DND-41 (cell line): ENCODE data around the gene PLCXD3.

Experiments
- CTCF ChIP-seq: IDR thresholded peaks from 2 replicates; pipeline ENCODE4 v1.5.1; 2012; ENCODE audit warnings: borderline replicate concordance, low read length, moderate library complexity, mild to moderate bottlenecking; ENCODE audit not compliant: poor library complexity, severe bottlenecking; ENCODE audit errors: extremely low read depth
- EZH2 ChIP-seq: IDR thresholded peaks from 3 replicates; pipeline ENCODE4 v1.6.1; 2012; ENCODE audit warnings: borderline replicate concordance, low read depth, mild to moderate bottlenecking, moderate library complexity, low read length, inconsistent platforms; ENCODE audit not compliant: severe bottlenecking

DNA sequence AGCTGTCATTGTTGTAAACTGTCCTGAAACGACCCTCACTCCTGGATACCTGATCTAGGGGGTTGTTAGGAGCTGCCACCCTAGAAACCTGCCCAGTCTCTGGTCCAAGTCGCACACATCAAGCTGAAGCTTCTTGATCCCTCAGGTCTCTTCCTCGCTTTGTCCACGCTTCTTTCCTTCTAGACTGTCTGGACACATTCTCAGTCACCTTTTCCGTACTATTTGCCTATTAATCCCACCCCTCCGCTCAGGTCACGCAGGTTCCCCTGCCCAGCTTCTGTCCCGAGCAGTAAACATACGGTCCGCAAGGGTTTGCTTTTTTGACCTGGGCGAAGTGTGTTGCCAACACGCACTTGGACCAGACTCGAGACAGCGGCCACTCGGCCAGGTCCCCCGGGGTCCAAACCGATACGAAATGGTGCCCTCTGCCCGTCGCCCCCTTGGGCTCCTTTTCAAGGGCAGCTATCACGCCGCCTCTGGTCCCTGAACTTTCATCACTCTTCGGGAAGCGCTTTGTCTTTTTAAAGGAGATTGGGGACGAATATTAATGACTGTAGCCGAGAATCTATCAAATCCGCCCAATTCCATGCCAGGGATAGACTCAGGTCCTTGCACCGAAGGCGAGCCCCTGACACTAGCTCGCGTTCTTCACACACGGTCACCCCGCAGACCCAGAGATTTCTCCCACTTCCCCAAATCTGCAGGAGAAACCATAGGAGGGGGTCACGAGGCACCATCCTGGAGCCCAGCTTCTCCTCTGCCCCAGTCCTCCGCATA is 814 bp downstream of the PLCXD3 start:
- TF ChIP-seq CTCF = no peak
- TF ChIP-seq EZH2 = no peak
